H9 (cell line): ENCODE measurements around the gene SLC17A7. TPM values are rescaled to one million over a fixed set of nuclear protein-coding genes. Genes with fewer than 3 reads are reported as not detected.

Source experiments
- DNase-seq: peaks from one replicate; pipeline ENCODE4 v3.0.0-alpha.2; 2017
- H2AFZ ChIP-seq: one replicate; pipeline ENCODE4 v1.6.1; 2013; ENCODE audit warnings: mild to moderate bottlenecking, low read length, control low read depth, moderate library complexity
- H2AK5ac ChIP-seq: 2 replicates; pipeline ENCODE4 v1.6.1; 2013; ENCODE audit warnings: low read length, control low read depth, mixed read lengths; ENCODE audit not compliant: insufficient read length
- H2BK120ac ChIP-seq: one replicate; pipeline ENCODE4 v1.6.1; 2013; ENCODE audit warnings: low read depth, mild to moderate bottlenecking, low read length, control low read depth, inconsistent platforms; ENCODE audit not compliant: poor library complexity, severe bottlenecking
- H2BK12ac ChIP-seq: 2 replicates; pipeline ENCODE4 v1.6.1; 2013; ENCODE audit warnings: low read length, control low read depth, mixed read lengths, low read depth; ENCODE audit not compliant: insufficient read length
- H2BK15ac ChIP-seq: 2 replicates; pipeline ENCODE4 v1.6.1; 2013; ENCODE audit warnings: low read depth, low read length, control low read depth
- H2BK20ac ChIP-seq: one replicate; pipeline ENCODE4 v1.6.1; 2013; ENCODE audit warnings: low read depth, mild to moderate bottlenecking, low read length, control low read depth, inconsistent platforms; ENCODE audit not compliant: poor library complexity, severe bottlenecking
- H2BK5ac ChIP-seq: 2 replicates; pipeline ENCODE4 v1.6.1; 2013; ENCODE audit warnings: low read length, control low read depth, mixed read lengths; ENCODE audit not compliant: insufficient read length
- H3K14ac ChIP-seq: 2 replicates; pipeline ENCODE4 v1.6.1; 2013; ENCODE audit warnings: low read length, control low read depth; ENCODE audit not compliant: insufficient read depth
- H3K18ac ChIP-seq: 2 replicates; pipeline ENCODE4 v1.6.1; 2013; ENCODE audit warnings: low read depth, mild to moderate bottlenecking, mixed read lengths, low read length, control low read depth; ENCODE audit not compliant: insufficient read length
- H3K23ac ChIP-seq: 2 replicates; pipeline ENCODE4 v1.6.1; 2013; ENCODE audit warnings: low read length, control low read depth, mixed read lengths, low read depth; ENCODE audit not compliant: insufficient read length
- H3K23me2 ChIP-seq: 2 replicates; pipeline ENCODE4 v1.6.1; 2013; ENCODE audit warnings: low read depth, mild to moderate bottlenecking, mixed read lengths, low read length, control low read depth; ENCODE audit not compliant: insufficient read length, poor library complexity, severe bottlenecking
- H3K27ac ChIP-seq: 2 replicates; pipeline ENCODE4 v1.5.1; 2013; ENCODE audit warnings: low read length, control low read depth, mixed read lengths, low read depth; ENCODE audit not compliant: insufficient read length
- H3K27me3 ChIP-seq: 2 replicates; pipeline ENCODE4 v1.6.1; 2013; ENCODE audit warnings: low read length, control low read depth, inconsistent platforms; ENCODE audit not compliant: insufficient read depth
- H3K4ac ChIP-seq: 2 replicates; pipeline ENCODE4 v1.6.1; 2013; ENCODE audit warnings: low read depth, mild to moderate bottlenecking, control low read depth, inconsistent platforms, low read length, moderate library complexity
- H3K4me1 ChIP-seq: 2 replicates; pipeline ENCODE4 v1.6.1; 2013; ENCODE audit warnings: low read length, control low read depth, inconsistent platforms; ENCODE audit not compliant: insufficient read depth
- H3K4me2 ChIP-seq: 2 replicates; pipeline ENCODE4 v1.6.1; 2013; ENCODE audit warnings: low read length, control low read depth, mixed read lengths; ENCODE audit not compliant: insufficient read length, insufficient read depth
- H3K56ac ChIP-seq: 2 replicates; pipeline ENCODE4 v1.6.1; 2013; ENCODE audit warnings: low read depth, mild to moderate bottlenecking, mixed read lengths, low read length, control low read depth; ENCODE audit not compliant: insufficient read length
- H3K79me1 ChIP-seq: 2 replicates; pipeline ENCODE4 v1.6.1; 2013; ENCODE audit warnings: low read depth, mild to moderate bottlenecking, moderate library complexity, low read length, control low read depth, inconsistent platforms; ENCODE audit not compliant: insufficient read depth, poor library complexity, severe bottlenecking
- H3K79me2 ChIP-seq: 2 replicates; pipeline ENCODE4 v1.6.1; 2013; ENCODE audit warnings: low read length, control low read depth, inconsistent platforms; ENCODE audit not compliant: insufficient read depth
- H3K9ac ChIP-seq: 2 replicates; pipeline ENCODE4 v1.6.1; 2013; ENCODE audit warnings: low read length, control low read depth, mixed read lengths; ENCODE audit not compliant: insufficient read length; ENCODE audit errors: extremely low read depth
- H3K9me3 ChIP-seq: one replicate; pipeline ENCODE4 v1.6.1; 2013; ENCODE audit warnings: low read depth, low read length, inconsistent platforms; ENCODE audit not compliant: control insufficient read depth
- H3T11ph ChIP-seq: one replicate; pipeline ENCODE4 v1.6.1; 2013; ENCODE audit warnings: mild to moderate bottlenecking, low read length, control low read depth, inconsistent platforms
- H4K20me1 ChIP-seq: one replicate; pipeline ENCODE4 v1.6.1; 2013; ENCODE audit not compliant: control insufficient read depth, insufficient read length, insufficient read depth
- H4K5ac ChIP-seq: 2 replicates; pipeline ENCODE4 v1.6.1; 2013; ENCODE audit warnings: low read depth, mild to moderate bottlenecking, mixed read lengths, low read length, control low read depth; ENCODE audit not compliant: insufficient read length
- H4K8ac ChIP-seq: replicated peaks from 2 replicates; pipeline ENCODE4 v1.6.1; 2013; ENCODE audit warnings: low read length, control low read depth, mixed read lengths, low read depth; ENCODE audit not compliant: insufficient read length
- H4K91ac ChIP-seq: 2 replicates; pipeline ENCODE4 v1.6.1; 2013; ENCODE audit warnings: low read depth, mild to moderate bottlenecking, moderate library complexity, mixed read lengths, low read length, control low read depth; ENCODE audit not compliant: insufficient read length
- H3K27ac Mint-ChIP-seq, 3 experiments: 2 replicates in 2 of 3; 3 replicates in 1 of 3; pipeline ENCODE4 v1.8.0; 2020 to 2021; ENCODE audit warnings: mixed read lengths in 3 of 3, mild to moderate bottlenecking in 1 of 3, moderate library complexity in 1 of 3
- H3K27me3 Mint-ChIP-seq: 2 replicates; pipeline ENCODE4 v1.8.0; 2021; ENCODE audit warnings: low read depth, mild to moderate bottlenecking, moderate library complexity, mixed read lengths
- H3K36me3 Mint-ChIP-seq, 3 experiments: 2 replicates in 2 of 3; 3 replicates in 1 of 3; pipeline ENCODE4 v1.8.0; 2020 to 2021; ENCODE audit warnings: low read depth in 3 of 3, mixed read lengths in 3 of 3; ENCODE audit not compliant: insufficient read depth in 1 of 3
- H3K4me1 Mint-ChIP-seq, 2 experiments: 2 replicates each; pipeline ENCODE4 v1.8.0; 2020; ENCODE audit warnings: mixed read lengths in 2 of 2
- H3K4me3 Mint-ChIP-seq, 2 experiments: 2 replicates in 1 of 2; 3 replicates in 1 of 2; pipeline ENCODE4 v1.8.0; 2020 to 2021; ENCODE audit warnings: mild to moderate bottlenecking in 2 of 2, mixed read lengths in 2 of 2, moderate library complexity in 1 of 2
- H3K9me3 Mint-ChIP-seq, 2 experiments: 2 replicates in 1 of 2; 3 replicates in 1 of 2; pipeline ENCODE4 v1.8.0; 2020; ENCODE audit warnings: mild to moderate bottlenecking in 2 of 2, mixed read lengths in 2 of 2, moderate library complexity in 1 of 2
- WGBS: extraction: QIAGEN DNeasy Blood & Tissue Kit; methylation state at CpG from one replicate; pipeline ENCODE4 v1.1.7; 2013; ENCODE audit warnings: missing lambda C conversion rate, low lambda C conversion rate, mixed read lengths; ENCODE audit not compliant: insufficient read length; ENCODE audit errors: extremely low coverage; 5-methylcytosine and 5-hydroxymethylcytosine counted together
- total RNA-seq: library from RNA; stranded (reverse); gene quantifications from 2 replicates; pipeline ENCODE4 v1.2.1, GENCODE V29; 2021
- TF ChIP-seq, protein P1 (sequence below): fragments of 200-600 bp; sonication (generic); conservative IDR thresholded peaks from 3 replicates; pipeline ENCODE4 v1.8.0; 2021; ENCODE audit warnings: antibody characterized with exemption, mild to moderate bottlenecking

Gene SLC17A7
- total RNA-seq, 1 experiment from 2014 or later = 1.3 TPM

DNA sequence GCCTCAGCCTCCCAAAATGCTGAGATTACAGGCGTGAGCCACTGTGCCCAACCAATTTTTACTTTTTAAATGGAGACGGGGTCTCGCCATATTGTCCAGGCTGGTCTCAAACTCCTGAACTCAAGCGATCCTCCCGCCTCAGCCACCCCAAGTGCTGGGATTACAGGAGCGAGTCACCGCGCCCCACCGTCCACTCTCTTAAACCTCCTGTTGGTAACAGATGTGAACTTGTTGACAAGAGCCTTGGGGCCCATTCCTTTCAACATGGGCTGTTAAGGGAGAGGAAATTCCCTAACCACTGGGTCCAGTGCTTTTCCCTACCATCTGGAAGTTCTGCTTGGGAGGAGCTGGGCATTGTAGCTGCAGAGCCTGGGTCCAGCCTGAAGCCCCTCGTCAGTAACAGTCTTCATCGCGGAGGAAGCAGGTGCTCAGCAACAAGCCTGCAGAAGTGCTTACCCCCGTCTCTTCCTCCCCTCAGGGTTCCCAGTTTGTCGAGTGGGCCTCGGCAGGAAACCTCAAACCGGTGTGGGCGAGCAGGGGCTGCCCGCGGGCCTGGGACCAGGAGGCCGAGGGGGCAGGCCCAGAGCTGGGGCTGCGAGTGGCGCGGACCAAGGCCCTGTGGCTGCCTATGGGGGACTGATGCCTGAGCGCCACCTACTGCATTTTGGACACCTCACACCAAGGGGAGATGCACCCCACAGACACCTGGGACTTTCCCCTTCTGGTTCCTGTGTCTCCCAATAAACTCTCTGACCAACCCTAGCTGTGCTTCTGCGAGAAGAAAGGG lies 28.7 kb upstream of the SLC17A7 start:
- no peak overlapping the region for H3K23ac ChIP-seq
- no peak overlapping the region for H2BK120ac ChIP-seq
- no peak overlapping the region for H3K27ac Mint-ChIP-seq
- H3K9me3 Mint-ChIP-seq = no peaks in the 10 kb centered on the region
- H4K91ac ChIP-seq = no peak overlapping the region
- H3K9me3 ChIP-seq = no peaks in the 10 kb centered on the region
- no peak overlapping the region for H2BK20ac ChIP-seq
- no peak overlapping the region for H3K4me3 Mint-ChIP-seq
- no peak overlapping the region for H3K4me2 ChIP-seq
- WGBS = no CpG with 5 or more reads among the region's 25 CpGs
- H4K8ac ChIP-seq = no peak overlapping the region
- H3K79me2 ChIP-seq = no peaks in the 10 kb centered on the region
- H3K4ac ChIP-seq = no peak overlapping the region
- no peak overlapping the region for H2AFZ ChIP-seq
- no peak overlapping the region for H4K5ac ChIP-seq
- no peaks in the 10 kb centered on the region; the same call in 1 of the 2 replicates for H3K27me3 ChIP-seq
- H3K14ac ChIP-seq = no peak overlapping the region
- H4K20me1 ChIP-seq = no peaks in the 10 kb centered on the region
- DNase-seq = peak; percentile 44
- H2BK15ac ChIP-seq = no peak overlapping the region
- H3K27ac ChIP-seq = no peak overlapping the region
- peaks cover 5 to 22% (median 18%) of the 10 kb centered on the region in 3 experiments; a peak in 5 of 7 replicates for H3K36me3 Mint-ChIP-seq
- no peak overlapping the region for H2BK12ac ChIP-seq
- H3K23me2 ChIP-seq = no peaks in the 10 kb centered on the region
- peaks cover 6% of the 10 kb centered on the region for H3K27me3 Mint-ChIP-seq
- peaks cover 6 to 18% of the 10 kb centered on the region in 2 experiments for H3K4me1 Mint-ChIP-seq
- TF ChIP-seq, protein P1, sequence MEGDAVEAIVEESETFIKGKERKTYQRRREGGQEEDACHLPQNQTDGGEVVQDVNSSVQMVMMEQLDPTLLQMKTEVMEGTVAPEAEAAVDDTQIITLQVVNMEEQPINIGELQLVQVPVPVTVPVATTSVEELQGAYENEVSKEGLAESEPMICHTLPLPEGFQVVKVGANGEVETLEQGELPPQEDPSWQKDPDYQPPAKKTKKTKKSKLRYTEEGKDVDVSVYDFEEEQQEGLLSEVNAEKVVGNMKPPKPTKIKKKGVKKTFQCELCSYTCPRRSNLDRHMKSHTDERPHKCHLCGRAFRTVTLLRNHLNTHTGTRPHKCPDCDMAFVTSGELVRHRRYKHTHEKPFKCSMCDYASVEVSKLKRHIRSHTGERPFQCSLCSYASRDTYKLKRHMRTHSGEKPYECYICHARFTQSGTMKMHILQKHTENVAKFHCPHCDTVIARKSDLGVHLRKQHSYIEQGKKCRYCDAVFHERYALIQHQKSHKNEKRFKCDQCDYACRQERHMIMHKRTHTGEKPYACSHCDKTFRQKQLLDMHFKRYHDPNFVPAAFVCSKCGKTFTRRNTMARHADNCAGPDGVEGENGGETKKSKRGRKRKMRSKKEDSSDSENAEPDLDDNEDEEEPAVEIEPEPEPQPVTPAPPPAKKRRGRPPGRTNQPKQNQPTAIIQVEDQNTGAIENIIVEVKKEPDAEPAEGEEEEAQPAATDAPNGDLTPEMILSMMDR = peak; percentile 43; the same call in 2 of the 3 replicates
- peaks cover 3% of the 10 kb centered on the region; the same call in 1 of the 2 replicates for H3K4me1 ChIP-seq
- H3T11ph ChIP-seq = no peak overlapping the region
- H2AK5ac ChIP-seq = no peak overlapping the region
- no peak overlapping the region for H3K9ac ChIP-seq
- no peak overlapping the region for H3K56ac ChIP-seq
- no peak overlapping the region for H3K18ac ChIP-seq
- no peak overlapping the region for H2BK5ac ChIP-seq
- H3K79me1 ChIP-seq = no peaks in the 10 kb centered on the region
